ENCODE measurements around the gene NEK4.
"Not testable (repeated sequence)": the region's sequence is repeated elsewhere in the genome, so short reads cannot be mapped to it uniquely, and the experiment has no call there.

The NEK4 gene

DNA sequence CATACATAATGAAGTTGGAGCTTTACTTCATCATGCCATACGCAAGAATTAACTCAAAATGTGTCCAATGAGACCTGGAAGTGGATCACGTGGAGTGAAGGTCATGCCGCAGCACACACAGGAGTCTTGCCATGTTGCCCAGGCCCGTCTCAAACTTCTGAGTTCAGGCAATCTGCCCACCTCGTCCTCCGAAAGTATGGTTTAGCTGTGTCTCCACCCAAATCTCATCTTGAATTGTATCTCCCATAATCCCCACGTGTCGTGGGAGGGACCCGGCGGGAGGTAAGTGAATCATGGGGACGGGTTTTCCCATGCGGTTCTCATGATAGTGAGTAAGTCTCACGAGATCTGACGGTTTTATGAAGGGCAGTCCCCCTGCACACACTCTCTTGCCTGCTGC lies 39.1 kb downstream of the NEK4 start:
- no peak for DNase-seq

DNA sequence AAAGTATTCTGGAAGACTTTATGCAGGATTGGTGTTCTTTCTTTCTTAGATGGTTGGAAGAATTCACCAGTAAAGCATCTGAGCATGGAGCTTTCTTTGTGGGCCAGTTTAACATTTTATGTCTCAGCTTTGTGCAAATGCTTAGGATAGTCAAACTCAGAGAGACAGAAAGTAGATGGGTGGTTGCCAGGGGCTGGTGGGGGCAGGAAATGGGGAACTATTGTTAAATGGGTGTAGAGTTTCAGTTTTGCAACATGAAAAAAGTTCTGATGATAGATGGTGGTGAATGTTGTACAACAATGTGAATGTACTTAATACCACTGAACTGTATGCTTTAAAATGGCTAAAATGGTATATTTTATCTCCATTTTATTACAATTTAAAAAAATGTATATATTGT lies 40.1 kb downstream of the NEK4 start:
- DNase-seq: no peak

DNA sequence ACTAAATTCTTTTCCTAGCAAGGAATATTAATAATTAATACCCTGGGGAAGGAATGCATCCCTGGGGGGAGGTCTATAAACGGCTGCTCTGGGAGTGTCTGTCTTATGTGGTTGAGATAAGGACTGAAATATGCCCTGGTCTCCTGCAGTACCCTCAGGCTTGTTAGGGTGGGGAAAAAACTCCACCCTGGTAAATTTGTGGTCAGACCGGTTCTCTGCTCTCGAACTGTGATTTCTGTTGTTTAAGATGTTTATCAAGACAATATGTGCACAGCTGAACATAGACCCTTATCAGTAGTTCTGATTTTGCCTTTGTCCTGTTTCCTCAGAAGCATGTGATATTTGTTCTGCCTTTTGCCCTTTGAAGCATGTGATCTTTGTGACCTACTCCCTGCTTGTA lies 42.0 kb downstream of the NEK4 start:
- DNase-seq: not testable (repeated sequence)

DNA sequence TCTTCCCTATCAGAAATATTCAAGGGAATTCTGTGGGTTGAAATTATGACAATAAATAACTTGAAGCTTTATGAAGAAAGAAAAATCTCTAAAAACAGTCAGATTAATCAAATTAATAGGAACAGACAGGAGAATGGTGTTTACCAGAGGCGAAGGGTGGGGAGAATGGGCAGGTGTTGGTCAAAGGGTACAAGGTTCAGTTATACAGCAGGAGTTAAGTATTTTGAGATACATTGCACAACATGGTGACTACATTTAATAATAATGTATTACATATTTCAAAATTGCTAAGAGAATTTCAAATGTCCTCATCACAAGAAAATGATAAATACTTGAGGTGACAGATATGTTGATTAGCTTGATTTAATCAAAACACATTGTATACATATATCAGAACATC lies 46.2 kb downstream of the NEK4 start:
- DNase-seq: no peak

DNA sequence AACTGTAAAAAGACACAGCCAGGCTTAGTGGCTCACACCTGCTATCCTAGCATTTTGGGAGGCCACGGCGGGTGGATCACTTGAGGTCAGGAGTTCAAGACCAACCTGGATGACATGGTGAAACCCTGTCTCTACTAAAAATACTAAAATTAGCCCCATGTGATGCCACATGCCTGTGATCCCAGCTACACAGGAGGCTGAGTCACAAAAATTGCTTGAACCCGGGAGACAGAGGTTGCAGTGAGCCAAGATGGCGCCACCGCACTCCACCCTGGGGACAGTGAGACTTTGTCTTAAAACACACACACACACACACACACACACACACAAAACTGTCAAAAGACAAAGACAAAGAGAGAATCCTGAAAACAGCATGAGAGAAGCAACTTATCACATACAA lies 46.8 kb downstream of the NEK4 start:
- DNase-seq: no peak

DNA sequence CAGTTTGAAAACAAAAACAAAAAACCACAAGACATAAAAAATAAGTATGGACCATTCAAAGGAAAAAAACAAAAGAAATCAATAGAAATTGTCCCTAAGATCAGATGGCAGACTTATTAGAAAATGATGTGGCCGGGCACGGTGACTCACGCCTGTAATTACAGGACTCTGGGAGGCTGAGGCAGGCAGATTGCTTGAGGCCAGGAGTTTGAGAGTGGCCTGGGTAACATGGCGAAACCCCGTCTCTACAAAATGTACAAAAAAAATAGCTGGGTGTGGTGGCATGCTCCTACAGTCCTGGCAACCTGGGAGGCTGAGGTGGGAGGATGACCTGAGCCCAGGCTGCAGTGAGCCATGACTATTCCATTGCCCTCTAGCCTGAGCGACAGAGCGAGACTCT lies 48.2 kb downstream of the NEK4 start:
- no peak for DNase-seq

DNA sequence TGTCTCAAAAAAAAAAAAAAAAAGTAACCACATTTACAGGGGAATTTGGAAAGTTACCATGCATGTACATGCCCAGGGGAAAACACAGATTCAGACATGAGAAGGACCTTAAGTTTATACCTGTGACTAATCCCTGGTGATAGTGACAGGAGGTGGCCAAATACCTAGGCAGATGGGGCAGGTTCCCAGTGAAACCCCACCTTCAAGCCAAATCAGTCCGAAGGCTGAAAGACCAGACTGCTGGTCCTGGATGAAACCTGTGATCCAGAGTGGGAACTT lies 49.1 kb downstream of the NEK4 start:
- DNase-seq: no peak

DNA sequence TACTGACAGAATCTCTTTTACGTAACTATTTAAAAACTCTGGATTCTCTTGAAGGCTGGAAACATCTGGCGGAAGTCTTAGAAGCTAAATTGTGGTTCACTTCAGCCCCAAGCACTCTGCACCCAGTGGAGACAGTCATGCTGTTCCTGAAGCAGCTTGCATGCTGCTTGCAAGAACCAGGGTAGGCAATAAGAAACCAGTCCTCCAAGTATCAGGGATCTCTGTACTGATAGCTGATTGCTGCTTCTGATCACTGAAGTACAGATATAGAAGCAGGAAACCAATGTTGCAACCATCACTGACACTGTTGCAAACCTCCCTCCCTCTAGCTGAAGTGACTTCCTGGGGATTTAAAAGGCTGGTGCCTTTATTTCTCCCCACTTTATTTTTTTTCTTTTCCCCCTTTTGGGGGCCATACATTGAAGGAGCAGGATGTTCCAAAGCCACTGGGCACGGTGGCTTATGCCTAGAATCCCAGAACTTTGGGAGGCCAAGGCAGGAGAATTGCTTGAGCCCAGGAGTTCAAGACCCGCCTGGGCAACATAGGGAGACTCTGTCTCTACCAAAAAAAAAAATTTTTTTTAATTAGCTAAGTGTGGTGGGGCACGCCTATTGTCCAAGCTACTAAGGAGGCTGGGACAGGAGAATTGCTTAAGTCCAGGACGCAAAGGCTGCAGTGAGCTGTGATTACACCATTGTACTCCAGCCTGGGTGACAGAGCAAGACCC lies 49.6 kb downstream of the NEK4 start:
- DNase-seq: no peak

DNA sequence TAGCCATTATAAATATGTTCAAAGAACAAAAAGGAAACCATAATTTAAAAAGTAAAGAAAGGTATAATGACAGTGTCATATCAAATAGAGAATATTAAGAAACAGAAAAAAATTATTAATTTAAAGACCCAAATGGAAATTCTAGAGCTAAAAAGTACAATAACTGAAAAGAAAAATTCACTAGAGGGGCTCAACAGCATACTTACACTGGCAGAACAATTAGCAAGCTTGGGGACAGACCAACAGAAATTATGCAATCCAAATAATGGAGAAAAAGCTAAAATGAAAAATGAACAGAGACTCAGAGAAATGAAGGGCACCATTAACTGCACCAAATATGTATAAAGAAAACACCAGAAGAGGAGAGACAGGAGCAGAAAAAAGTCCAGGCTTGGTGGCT lies 51.1 kb downstream of the NEK4 start:
- DNase-seq: no peak

DNA sequence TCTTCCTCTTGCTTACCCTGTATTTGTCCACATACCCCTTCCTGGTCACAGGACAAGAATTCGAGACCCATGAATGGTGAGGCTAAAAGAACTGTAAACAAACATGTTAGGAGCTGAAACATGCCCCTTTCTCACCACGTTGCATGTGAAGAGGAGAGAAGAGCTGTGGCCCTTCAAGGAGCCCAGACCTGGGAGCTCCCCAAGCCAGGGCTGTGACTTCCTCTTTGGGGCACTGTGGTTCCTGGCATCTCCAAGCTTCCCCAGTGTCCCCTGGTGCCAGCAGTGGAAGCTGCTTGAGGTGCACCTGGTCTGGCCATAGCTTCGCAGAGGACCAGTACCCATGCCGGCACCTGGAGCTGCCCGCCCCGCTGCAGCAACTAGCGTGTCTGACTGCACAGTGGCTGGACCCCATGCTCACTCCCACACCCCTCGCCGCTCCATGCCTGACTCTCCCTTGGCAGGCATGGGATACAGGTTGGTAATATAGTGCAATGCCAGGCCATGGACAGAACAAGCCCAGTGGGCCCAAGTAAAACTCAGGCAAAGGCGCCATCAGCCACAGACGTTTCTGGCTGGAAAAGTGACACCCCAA lies 54.9 kb downstream of the NEK4 start:
- no peak for DNase-seq

DNA sequence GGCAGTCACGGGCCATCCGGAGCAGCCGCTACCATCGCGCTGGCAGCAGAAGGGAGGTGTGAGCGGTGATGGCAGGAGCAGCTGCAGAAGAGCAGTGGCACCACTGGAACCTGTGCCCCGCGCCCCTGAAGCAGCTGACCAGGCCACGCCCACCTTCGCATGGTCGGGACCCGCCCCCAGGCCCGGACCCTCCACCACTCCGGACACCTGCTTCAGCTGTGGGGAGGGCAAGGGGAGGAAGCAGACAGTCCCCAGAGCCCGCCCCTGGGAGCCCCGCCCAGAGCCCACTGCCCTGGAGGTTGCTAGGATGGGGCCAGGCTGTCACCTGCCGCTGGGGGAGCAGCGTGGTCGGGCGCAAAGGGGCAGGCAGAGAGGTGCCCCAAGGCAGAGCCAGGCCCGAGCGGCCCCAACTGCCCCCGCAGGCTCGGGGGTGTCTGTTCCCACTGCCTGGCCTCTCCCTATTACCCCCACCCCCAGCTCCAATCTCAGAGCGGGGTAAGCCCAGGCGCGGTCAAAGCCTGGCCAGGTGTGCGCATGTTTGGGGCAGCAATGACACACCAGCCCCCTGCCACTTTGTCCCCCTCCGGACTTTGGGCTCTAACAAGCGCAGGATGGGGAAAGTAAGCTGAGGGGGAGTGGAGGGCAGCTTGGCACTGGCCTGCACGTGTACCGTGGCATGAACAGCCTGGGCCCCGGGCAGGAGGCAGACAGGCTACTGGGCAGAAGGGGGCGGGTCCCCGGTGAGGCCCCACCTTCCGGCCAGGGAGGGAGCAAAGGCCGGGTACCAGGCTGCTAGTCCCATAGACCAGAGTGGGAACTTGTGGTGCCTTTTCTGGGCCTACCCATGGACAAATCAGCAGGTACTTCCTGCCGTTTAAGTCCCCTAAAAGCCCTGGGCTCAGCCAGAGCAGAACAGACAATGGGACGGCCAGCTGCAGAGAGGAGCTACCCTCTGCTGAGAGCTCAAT lies 56.1 kb downstream of the NEK4 start:
- no peak for DNase-seq

DNA sequence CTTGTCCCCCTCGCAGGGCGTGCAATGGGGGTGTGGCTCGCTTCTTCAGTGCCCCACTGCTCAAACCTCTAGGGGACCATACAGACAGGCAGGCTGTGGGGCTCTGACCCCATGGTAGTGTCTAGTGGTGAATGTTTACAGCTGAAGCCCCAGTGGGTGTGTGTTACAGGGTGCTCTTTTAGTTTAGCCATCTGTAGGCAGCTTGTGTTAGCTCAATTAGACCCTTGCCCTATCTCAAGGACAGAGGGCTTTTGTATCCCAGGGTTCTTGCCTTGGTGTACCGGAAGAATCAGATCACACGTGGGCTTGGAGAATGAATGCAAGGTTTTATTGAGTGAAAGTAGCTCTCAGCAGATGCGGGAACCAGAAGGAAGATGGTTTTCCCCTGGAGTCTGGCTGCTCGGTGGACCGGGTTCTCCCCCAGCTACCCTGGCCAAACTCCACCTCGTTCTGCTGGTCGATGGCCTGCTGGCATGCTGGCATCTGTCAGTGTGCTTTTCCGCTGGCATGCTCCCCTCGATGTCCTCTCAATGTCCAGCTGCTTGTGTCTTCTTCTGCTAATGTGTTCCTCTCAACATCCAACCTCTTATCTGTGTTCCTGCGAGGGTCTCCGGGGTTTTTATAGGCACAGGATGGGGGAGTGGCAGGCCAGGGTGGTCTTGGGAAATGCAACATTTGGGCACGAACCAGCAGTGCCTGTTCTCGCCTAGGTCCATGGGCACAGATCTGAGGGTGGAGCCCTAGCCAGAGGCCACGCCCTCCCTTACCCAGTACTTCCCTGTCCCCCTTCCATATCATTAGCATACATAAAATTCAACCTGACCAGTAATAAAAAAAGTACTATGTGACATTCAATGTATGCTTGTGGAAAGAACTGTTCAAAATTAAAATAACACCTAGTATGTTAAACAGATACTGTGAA lies 58.2 kb downstream of the NEK4 start:
- no peak for DNase-seq

DNA sequence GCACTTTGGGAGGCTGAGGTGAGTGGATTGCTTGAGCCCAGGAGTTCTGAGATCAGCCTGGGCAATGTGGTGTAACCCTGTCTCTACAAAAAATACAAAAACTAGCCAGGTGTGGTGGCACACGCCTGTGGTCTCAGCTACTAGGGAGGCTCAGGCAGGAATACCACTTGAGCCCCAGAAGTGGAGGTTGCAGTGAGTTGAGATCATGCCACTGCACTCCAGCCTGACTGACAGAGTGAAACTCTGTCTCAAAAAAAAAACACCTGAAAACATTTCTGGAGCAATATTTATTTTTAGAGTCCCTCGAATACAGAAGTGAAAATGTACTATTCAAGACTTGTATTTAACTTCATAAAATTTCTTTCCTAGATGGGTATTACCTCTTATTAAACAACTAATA lies 60.2 kb downstream of the NEK4 start:
- no peak for DNase-seq

DNA sequence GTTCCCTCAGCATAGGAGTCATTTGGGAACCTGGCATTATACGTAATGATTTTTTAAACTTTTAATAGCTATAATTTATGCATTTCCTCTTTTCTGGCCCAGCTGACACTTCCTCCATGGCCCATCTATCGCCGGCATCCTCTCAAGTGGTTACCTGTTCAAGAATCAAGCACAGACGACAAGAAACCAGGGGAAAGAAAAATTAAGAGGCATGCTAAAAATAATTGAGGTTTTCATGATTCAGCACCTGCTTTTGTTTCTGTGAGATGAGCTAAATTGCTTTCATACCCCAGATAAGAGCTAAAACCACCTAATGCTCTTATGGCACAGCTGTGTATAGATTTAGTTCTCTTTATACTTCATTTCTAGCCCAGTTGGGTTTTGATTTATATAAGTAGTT lies 63.2 kb downstream of the NEK4 start:
- DNase-seq: no peak

DNA sequence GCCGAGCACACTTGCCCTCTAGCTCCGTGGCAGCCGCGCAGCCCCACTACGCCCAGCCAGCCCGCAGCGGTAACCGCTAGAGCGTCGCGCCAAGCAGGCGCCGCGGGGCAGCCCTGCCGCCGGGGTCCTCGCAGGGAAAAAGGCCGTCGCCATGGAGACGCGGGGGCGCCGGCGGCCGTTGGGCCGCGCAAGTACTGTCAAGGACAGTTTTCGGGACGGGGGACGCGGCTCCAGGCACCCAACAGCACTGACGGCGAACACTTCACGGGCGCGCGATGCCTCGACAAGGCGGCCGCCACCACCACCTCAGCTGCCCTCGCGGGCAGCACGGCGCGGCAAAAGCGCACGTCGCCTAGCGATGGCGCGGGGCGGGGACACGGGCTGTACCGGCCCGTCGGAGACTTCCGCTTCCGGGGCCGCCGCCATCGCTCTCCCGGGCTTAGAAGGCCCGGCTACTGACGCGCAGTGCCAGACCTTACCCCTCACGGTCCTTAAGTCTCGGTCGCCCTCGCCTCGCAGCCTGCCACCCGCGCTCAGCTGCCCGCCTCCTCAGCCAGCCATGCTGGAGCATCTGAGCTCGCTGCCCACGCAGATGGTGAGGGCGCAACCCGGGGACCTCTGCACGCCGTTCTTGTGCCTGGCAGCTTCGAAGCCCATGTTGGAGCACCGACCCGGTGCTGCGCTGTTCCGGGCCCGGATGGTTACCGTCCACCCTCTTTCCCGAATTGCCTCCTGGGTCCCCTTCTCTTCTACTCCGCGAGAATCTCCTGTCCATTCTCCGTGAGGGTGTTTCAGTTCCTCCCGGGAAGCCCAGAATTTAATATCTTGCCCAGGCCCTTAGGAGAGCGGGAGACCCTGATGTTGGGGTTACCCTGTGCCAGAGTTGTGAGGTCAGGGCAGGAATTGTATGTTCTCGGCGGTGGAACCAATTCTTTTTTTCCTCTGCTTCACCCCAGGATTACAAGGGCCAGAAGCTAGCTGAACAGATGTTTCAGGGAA lies 64.8 kb downstream of the NEK4 start, which contains the start of the genes GLT8D1 and SPCS1:
GLT8D1 (minus strand) TSS at position 104 of the 999 bp plus-strand sequence. CDS start 5,331 bp downstream, outside the sequence.
SPCS1 (plus strand) TSS at position 419 of the 999 bp plus-strand sequence; CDS start at position 560, 141 bp downstream.
- peak; percentile 89 to 93 for DNase-seq

DNA sequence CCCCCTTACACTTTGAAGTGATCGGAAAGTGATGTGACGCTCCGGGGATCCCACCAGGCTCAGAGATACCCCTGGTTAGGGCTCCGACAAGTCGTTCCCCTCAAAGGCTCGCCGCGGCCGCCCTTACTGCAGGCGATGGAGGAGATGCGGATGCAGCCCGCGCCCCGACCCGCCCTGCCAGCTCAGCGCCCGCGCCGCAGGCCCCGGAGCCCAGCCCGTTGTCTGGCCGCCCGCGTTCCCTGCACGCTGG lies 65.4 kb downstream of the NEK4 start:
- DNase-seq: no peak

DNA sequence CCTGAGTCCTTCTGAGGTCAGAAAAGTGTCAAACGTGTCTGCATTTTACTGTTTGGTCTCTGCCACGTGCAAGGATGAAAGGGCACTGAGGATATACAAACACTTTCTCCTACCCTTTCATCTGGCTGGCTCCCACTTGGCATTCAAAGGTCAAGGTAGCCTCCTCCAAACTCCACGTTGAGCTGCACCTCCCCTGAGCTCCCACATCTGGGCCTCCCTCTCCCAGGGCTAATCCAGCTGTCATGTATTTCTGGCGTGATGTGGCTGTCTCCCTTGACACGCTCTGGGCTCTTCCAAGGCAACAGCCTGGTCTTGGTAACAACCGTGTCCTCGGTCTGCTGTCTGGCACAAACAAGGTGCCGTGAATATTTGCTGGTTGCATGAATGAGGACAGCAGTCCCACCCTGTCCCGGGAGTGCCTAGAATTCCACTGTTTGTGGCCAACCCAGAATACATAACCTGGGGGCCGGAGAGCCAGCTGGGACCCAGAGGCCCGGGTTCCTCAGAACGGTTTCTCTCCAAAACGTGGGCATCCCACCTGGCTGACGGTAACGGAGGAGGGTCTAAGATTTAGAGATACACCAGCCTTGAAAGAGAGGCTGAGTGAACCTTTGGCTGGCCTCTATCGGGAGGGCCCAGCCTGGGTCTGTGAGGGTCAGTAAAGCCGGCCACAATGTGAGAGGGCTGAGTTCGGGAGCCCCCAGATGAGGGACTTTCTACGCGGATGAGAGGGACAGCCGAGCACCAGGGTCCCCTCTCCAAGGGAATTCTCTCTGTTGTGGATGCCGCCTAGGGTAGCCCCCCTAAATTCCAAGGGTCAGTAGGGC lies 65.9 kb downstream of the NEK4 start:
- DNase-seq: peak; percentile 40 to 44

DNA sequence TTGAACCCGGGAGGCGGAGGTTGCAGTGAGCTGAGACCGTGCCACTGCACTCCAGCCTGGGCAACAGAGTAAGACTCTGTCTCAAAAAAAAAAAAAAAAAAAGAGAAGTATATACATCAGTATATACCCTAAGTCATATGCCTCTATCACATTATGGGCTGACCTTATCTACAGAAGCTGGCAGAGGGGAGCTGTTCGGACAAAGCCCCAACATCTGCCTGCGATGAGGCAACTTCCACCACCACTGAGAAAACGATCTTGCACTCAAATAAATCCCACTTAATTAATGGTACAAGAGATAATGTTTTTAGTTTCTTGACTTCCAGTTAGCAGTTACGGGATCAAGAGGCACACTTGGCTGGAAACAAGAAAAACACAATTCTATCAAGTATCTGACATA lies 67.4 kb downstream of the NEK4 start:
- DNase-seq: no peak

DNA sequence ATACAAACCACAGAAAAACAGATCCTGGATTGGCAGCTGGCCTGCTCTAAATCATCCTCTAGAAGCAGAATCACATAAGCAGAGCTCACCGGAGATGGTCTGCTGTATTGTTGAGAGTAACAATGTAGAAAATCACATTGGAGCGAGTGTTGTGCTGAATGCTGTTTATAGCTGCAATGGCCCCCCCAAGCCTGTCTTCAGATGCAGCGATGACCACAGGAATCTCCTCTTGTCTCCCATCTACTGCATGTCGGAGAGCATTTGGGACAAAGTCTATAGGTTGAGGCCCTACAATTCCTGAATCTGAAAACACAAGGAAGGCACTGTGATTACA lies 73.1 kb downstream of the NEK4 start:
- DNase-seq: no peak

DNA sequence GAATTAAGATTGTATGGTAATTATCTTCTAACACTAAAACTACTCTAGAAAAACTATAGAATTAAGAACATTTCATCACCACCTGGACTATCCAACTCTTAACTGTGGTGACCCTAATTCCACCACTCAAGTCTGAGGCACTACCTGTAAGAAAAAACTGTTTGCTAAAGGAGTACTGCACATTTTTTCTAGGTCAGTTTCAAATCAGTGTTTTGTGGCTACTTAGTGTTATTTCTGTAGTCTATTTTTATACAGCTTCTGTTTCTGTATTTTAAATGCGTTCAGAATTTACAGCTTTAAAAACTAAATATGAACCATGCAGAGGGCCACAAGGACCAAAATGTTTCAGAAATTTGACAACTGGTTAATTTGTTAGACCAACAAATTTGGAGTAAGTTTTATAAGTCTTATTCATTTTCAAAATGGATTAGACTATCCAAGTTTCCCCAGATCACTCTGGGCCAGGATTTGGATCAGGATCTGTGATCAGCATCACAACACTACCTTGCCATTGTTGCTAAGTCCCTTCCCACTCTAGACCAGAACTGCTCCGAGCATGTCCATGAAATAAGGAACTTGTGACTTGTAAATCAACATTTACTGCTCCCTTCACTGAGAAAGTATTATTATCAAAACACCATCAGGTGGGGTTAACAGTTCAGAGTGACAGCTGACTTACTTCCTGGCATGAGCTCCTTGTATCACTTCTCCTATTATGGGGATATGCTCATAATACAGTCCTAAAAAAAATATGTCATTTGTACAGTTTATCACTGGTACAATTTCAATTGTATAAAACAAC lies 73.7 kb downstream of the NEK4 start:
- DNase-seq: no peak
